ENCODE data around the gene NDUFS7.

NDUFS7 gene

GRCh38 chr19:1385816-1386215, 2.1 kb downstream of the NDUFS7 start:
- no peak for DNase-seq (ENCODE audit: low read depth)

- DNase-seq (ENCODE audit: low read depth) = no peak
Observed at GRCh38 chr19:1386945-1387683, 3.4 kb downstream of the NDUFS7 start.

GRCh38 chr19:1387684-1388636, 4.3 kb downstream of the NDUFS7 start:
- DNase-seq (ENCODE audit: low read depth) = no peak

- no peak for DNase-seq (ENCODE audit: low read depth)
Observed at GRCh38 chr19:1388637-1389026, 4.9 kb downstream of the NDUFS7 start.

GRCh38 chr19:1389033-1389940, 5.6 kb downstream of the NDUFS7 start:
- DNase-seq (ENCODE audit: low read depth) = no peak

GRCh38 chr19:1390890-1391423, 7.2 kb downstream of the NDUFS7 start:
- DNase-seq (ENCODE audit: low read depth) = no peak

DNA sequence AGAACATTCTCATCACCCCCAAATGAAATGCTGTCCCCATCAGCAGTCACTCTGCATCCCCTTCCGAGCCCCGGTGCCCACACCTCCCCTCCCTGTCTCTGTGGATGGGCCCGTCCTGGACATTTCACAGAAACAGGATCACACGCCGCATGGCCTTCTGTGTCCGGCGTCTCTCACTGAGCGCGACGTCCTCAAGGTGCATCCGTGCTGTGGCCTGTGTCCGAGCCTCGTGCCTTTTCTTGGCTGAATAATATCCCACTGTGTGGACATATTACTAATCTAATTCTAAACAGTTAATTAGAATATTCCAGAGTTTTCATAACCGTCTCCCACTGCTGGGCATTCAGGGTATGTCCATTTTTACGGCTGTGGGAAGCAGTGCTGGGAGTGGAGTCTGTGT, 8.7 kb downstream of the NDUFS7 start:
- no peak for DNase-seq (ENCODE audit: low read depth)

- no peak for DNase-seq (ENCODE audit: low read depth)
Observed at GRCh38 chr19:1392939-1393530, 9.3 kb downstream of the NDUFS7 start.

GRCh38 chr19:1393841-1394240, 10.1 kb downstream of the NDUFS7 start:
- DNase-seq (ENCODE audit: low read depth) = no peak

DNA sequence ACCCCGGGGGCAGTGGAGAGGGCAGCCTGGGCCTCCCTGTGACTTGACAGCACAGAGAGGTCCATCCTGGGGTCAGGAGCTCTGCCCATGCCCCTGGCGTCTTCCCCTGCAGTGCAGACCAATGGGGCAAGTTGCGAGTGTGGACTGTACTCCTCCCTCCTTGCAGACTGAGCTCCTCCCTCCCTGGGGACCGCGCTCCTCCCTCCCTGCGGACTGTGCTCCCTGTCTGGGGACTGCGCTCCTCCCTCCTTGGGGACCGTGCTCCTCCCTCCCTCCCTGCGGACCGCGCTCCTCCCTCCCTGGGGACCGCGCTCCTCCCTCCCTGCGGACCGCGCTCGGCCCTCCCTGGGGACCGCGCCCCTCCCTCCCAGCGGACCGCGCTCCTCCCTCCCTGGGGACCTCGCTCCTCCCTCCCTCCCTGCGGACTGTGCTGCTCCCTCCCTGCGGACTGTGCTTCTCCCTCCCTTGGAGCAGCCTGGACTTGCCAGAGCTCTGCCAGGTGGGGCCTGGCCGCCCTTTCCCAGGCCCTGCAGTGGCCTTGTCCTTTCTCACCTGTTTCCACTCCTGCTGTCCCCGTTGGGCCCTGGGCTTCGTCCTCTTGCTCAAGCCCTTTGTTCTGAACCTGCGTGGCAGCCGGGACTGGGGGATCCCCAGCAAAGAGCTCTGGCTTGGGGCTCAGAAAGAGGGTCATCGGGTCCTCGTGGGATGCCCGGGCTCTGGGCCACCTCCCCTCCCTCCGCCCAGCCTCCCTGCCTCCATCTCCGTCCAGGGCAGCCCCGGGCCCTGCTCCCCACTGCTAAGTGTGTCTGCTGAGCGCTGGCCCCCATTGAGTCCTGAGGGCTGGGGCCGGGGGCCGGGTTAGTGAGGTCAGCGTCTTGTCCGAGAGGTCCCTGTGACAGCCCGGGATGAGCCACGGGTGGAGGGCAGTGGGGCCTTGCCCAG, 10.8 kb downstream of the NDUFS7 start:
- DNase-seq (ENCODE audit: low read depth) = no peak

DNA sequence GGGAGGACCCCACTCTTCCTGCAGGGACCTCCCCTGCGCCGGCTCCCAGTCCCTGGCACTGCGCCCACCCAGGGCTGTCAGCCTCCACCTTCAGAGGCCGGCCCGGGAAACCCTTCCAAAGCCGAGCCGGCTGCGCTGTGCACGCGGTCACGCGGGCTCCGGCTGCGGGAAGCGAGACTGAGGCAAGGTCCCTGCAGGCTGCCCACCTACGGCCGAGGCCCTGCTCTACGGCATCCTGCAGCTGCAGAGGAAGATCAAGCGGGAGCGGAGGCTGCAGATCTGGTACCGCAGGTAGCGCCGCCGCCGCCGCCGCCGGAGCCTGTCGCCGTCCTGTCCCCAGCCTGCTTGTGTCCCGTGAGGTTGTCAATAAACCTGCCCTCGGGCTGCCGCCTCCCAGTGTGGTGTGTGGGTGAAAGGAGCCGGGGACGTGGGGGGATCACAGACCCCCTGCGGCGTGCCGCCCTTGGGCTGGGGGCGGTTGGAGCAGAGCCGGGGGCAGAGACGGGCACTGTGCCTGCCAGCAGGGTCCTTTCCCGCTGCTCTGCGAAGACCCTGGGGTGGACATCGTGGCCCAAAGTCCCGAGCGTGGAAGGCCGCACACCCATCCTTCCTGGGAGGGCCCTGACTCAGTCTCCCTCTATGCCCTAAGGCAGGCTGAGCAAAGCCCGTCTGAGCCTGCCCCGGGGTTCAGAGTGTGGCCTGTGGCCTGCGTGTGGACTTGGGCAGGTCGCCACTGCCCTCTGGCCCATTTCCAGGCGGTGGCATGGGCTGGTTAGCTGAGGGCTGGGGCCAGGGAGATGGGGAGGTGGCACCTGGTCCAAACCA, 11.7 kb downstream of the NDUFS7 start:
- no peak for DNase-seq (ENCODE audit: low read depth)

DNA sequence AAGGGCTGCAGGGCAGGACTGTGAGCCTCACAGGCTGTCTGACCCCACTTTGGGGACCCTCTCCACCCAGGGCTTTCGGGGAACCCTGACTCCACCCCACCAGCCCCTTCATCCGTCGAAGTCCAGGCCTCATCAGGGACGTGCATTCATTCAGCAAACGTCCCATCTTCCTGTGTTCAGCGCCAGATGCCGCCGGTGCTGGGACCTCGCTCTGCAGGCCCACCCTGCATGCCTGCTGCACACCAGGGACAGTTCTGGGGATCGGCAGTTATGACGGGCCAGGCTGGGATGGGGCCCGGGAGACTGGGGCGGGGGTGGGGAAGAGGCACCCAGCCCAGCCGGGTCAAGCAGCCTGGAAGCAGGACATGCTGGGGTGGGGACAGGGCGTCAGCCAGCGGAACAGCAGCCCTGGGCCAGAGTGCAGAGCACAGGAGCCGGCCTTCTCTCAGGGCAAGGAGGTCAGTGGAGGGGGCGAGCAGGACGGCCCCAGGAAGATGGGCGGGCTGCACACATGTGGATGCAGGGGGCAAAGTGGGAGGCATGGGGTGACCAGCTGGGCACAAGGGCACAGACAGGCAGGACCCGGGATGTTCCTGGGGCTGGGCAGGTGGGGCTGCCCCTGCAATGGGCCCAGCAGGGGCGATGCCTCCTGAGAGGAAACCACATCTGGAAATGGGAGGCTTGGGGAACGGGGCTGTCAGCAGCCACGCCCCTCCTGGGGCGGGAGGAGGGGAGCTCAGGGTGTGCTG, 12.5 kb downstream of the NDUFS7 start:
- DNase-seq (ENCODE audit: low read depth) = no peak

DNA sequence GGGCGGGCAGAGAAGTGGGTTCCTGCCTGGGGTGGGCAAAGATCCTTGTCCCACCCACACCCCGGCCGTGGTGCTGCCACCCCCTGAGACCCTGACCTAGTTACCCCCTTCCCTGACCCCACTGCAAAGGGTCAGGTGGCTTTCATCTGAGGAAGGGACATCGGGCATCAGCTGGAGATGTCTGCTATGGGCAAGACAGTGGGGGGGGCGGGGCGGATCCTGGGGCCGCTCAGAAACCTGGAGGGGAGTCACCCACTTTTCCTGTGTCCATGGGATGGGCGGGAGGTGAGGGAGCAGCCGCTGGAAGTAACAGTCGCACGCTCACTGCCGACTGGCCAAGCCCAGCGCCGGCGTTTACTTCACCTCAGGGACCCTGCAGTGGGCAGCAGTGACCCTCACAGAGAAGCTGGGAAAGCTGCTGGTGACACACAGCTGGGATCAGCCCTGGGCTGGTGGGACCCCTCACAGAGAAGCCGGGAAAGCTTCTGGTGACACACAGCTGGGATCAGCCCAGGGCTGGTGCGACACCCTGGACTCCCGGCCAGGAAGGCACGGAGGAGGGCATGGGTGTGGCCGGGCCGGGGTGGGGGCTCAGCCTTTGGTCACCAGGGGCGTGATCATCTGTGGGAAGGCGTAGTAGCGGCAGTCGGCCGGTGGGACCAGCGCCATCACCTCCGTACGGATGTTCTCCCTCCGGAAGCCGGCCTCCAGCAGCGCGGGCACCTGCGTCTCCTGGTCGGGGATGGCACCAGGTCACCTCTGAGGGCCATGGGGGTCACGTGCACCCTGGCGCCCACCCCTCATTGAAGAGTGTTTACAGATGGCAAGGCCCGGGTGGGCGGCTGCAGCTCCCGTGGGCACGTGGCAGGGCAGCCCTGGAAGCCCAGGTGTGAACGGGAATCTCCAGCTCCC, 13.3 kb downstream of the NDUFS7 start:
- no peak for DNase-seq (ENCODE audit: low read depth)

DNA sequence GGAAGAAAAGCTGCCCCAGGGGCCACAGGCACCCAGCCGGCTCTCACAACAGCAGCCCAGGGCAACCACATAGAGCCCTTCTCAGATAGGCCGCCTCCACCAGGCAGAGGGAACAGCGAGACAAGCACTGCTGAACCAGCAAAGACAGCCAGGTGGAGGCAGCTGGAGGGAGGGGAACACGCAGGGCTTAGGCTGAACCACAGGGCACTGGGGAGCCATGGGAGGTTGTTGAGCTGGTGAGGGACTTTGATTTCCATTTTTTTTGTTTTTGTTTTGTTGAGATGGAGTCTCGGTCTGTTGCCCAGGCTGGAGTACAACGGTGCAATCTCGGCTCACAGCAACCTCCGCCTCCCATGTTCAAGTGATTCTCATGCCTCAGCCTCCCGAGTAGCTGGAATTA, 14.1 kb downstream of the NDUFS7 start:
- DNase-seq (ENCODE audit: low read depth) = no peak

- DNase-seq (ENCODE audit: low read depth) = no peak
Observed at GRCh38 chr19:1399079-1399478, 15.4 kb downstream of the NDUFS7 start.

DNA sequence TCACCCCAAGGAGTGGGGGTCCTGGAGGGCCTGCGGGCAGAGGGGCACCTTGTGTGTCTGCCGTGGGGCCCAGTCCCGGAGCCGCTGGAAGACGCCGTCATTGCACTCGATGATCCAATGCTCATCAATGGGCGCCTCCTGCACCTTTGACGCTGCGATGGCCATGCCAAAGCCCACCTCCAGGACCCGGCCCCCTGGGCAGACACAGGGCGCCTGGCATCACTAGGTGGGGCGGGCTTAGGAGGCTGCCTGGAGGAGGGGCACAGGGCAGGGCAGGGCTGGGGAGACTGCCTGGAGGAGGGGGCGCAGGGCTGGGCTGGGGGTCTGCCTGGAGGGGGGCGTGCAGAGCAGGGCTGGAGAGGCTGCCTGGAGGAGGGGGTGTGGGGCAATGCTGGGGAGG, 16.0 kb downstream of the NDUFS7 start:
- no peak for DNase-seq (ENCODE audit: low read depth)

DNA sequence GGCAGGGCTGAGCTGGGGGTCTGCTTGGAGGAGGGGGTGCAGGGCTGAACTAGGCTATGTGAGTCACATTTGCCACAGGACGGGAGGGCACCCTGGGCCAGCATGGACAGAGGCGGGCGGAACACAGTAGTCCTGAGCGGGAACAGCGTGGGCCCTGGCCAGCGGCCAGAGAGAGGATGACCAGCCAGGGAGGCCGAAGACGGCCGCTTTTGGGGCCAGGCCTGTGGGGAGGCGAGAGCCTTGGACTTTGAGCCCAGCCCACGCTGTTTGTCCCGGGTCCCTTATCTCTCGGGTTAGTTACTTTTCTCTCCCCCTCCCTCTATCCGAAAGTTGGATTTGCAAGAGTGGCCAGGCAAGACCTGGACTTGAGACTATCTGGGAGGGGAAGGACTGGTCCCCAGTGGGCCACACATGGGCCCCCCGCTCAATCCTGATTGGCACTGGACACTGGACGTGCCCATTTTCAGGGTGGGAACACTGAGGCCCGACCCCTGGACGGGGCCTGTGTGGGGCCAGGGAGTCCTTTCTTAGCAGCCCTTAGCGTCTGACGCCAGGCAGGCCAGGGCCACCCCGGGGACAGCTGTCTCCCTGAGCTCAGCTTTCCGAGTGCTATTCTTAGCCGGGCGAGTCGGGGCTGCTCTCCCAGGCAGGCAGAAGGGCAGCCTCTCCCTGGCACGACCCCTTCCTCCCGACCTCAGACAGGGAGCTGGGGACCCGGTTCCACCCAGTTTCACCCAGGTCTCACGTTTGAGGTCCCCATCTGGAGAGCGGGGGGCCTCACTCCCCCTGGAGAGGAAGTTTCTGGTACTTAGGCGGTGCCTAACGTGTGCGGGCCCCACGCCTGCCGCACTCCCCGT, 16.8 kb downstream of the NDUFS7 start:
- no peak for DNase-seq (ENCODE audit: low read depth)
